Ishikawa (cell line): ENCODE measurements around the gene LPP.
A peak's percentile ranks its signal among the peaks of the same experiment; 100 is the strongest.

Experiments used
- CREB1 ChIP-seq: IDR thresholded peaks from 2 replicates; pipeline ENCODE4 v1.6.1; 2012; ENCODE audit warnings: low read depth
- EP300 ChIP-seq: IDR thresholded peaks from 2 replicates; pipeline ENCODE4 v1.6.1; 2012; ENCODE audit warnings: borderline replicate concordance
- FOXM1 ChIP-seq: IDR thresholded peaks from 2 replicates; pipeline ENCODE4 v1.6.1; 2012; ENCODE audit warnings: low read depth, borderline replicate concordance
- MAX ChIP-seq: IDR thresholded peaks from 2 replicates; pipeline ENCODE4 v1.6.1; 2012
- RAD21 ChIP-seq: IDR thresholded peaks from 2 replicates; pipeline ENCODE4 v1.6.1; 2012; ENCODE audit warnings: low read depth
- REST ChIP-seq: IDR thresholded peaks from 2 replicates; pipeline ENCODE4 v1.6.1; 2012; ENCODE audit warnings: low read depth, mild to moderate bottlenecking
- TAF1 ChIP-seq: IDR thresholded peaks from 2 replicates; pipeline ENCODE4 v1.6.1; 2012; ENCODE audit warnings: low read depth, mild to moderate bottlenecking
- TCF12 ChIP-seq: IDR thresholded peaks from 2 replicates; pipeline ENCODE4 v1.6.1; 2012; ENCODE audit warnings: low read depth
- USF1 ChIP-seq: IDR thresholded peaks from 2 replicates; pipeline ENCODE4 v1.6.1; 2012
- ZBTB7A ChIP-seq: IDR thresholded peaks from 2 replicates; pipeline ENCODE4 v1.6.1; 2012; ENCODE audit warnings: low read depth

GRCh38 chr3:188345223-188345622 is 191.3 kb downstream of the LPP start:
- TF ChIP-seq CREB1 (no peak), FOXM1 (no peak), MAX (no peak), TCF12 (peak; percentile 35; the same call in 1 of the 2 replicates), REST (no peak), TAF1 (no peak; the same call in 1 of the 2 replicates), ZBTB7A (no peak), RAD21 (no peak), EP300 (peak; percentile 58; the same call in 1 of the 2 replicates), USF1 (no peak)
